Epidermal melanocyte (primary cell): Measurements from ENCODE around the gene EYA2.

Source experiments
- DNase-seq: peaks from one replicate; pipeline ENCODE4 v3.0.0; 2011; ENCODE audit warnings: low spot score; ENCODE audit not compliant: insufficient read length

EYA2 gene

DNA sequence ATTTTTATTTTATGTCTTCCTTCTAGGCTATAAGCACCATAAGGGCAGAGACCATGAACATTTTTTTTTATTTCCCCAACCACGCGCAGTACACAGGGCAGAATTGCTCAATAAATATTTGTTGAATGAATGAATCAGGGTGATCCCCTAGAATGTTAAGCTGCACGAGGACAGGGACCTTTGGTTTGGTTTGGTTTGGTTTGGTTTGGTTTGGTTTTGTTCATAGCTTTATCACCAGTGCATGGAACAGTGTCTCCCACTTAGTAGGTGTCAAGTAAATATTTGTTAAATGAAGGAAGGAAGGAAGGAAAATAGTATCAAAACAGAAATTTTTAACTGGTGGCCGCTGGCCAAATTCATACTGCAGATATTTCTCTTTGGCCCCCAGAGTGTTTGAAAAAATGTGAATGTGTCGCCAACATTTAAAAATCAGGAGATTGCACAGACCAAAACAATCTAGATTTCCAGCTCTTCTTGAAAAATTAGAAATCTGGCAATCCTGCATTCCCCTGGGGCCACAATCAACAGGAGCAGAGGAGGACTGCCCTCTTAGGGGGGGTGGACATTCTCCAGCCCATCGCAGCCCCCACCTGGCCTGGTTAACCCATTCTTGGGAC, 205.3 kb downstream of the EYA2 start:
- no peak for DNase-seq

DNA sequence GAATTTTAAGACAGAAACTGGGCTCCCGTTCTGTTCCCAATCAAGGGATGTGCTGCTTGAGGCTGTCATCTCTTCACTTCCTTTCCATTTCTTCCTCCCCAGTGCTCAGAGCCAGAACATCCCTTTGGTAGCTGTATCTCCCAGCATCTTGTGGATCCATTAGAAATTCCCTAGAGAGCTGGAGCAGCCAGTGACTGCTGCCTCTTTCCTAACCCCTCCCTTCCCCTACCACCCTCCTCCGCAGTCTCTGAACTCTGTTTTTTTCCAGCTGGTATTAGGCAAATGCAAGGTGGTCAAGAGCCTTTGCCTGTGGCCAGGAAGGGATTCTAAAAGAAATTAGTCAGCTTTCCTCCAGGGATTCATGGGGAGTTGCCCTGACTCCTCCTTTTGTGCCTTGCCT, 208.0 kb downstream of the EYA2 start:
- no peak for DNase-seq

GRCh38 chr20:47106786-47107185, 212.1 kb downstream of the EYA2 start:
- DNase-seq, result no peak

DNA sequence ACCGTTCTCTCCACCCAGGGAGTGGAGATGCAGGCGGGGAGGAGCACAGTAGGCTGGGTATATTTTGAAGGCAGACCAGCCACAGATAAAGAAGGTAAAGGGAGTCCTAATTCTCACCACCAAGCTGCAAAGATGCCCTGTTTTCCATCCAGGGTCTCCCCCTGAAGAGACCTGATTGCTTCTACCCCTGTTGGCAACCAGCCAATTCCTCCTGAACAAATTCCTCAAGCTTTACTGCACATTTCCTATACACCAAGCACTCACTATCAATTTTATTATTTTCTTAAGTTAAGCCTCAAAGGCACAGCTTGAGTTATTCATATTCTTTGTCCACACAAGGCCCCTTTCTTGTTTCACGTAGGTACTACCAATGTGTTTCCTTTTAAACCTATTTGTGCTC, 214.4 kb downstream of the EYA2 start:
- DNase-seq, result no peak

DNA sequence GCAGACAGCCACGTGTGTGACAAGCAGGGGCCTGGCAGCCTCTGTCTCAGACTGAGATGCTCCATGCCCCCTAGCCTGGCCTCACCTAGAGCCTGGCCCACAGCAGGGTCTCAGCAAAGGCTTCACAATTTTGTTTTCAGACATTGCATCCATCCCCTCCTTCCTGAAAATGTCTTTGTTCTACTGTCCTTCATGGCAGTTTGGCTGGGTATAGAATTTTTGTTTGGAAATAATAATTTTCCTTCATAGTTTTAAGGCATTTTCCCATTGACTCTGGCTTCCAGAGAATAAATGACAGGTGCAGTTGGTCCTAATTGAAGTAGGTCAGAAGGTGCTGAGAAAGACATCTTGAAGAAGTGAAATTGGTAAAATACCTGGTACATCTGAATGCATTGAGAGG, 216.2 kb downstream of the EYA2 start:
- DNase-seq, result no peak

GRCh38 chr20:47111576-47111975, 216.9 kb downstream of the EYA2 start:
- no peak for DNase-seq

DNA sequence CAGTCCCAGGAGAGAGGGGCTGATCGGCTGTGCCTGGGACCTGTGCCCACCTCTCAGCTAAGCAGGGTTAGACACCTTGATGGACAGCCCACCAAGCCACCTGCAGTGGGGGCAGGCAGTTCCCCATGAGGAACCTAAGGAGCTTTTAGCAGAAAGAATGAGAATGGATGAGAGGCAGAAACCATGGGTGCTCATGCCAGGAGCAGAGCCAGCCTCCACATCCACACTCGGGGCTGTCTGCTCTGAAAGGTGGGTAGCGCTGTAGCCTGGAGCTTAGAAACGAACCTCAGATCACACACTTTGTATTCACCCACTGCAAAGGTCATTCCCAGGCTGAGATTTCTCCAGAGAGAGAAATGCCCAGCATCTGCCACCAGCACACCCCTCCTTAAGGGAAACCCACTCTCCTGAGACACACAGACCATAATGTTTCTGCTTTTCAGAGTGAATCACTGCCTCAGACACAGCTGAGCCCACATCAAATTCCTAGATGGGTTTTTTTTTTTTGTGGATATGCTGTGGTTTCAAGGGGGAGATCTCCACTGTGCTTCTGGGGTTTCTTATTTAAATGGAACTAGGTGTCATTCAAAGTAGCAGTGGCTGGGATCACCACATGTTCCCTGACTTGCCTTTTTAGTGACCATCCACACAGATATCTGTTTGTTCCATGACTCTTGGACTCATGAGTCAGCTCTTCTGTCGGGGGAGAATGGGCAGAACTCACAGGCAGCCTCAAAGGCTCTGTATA, 218.9 kb downstream of the EYA2 start:
- no peak for DNase-seq

- no peak for DNase-seq
These were observed 221.1 kb downstream of the EYA2 start for GRCh38 chr20:47115694-47116093.

GRCh38 chr20:47117371-47117770, 222.7 kb downstream of the EYA2 start:
- DNase-seq, result no peak

- no peak for DNase-seq
These were observed 223.1 kb downstream of the EYA2 start for GRCh38 chr20:47117773-47118172.

DNA sequence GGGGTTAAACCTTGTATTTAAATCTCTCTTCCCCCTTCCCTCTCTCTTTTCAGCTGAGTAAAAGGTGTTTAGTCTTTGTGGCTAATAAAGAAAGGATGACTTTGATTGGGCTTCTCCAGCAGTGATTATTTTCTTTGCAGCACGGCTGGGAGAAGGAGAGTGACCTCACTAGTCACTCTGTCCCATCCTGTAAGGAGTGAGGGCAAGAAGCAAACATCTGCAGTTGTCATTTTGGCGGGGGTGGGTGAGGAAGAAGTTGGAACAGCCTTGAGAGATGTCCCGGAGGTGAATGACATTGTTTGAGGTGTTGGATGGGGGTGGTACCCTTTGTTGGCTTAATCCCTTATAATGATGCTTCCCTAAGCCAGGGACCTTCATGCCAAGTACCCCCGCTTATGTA, 223.6 kb downstream of the EYA2 start:
- no peak for DNase-seq

DNA sequence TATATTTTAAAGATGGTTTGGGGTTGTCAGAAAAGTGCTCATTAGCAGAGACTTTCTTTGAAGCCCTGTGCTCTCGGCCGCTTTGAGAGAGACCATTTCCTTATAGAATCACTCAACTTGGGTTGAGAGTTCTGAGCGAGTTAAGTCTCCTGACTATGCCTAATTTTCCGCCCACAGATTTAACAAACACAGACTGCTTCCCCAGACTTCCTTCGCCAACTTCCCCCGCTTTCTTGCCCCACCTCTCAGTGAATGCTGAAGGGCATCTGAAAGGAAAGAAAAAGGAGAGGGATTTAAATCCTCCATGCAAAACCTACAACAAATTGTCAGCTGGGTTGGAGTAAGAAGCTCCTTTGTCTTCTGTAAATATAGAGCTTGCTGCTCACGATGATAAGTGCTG, 224.0 kb downstream of the EYA2 start:
- no peak for DNase-seq

DNA sequence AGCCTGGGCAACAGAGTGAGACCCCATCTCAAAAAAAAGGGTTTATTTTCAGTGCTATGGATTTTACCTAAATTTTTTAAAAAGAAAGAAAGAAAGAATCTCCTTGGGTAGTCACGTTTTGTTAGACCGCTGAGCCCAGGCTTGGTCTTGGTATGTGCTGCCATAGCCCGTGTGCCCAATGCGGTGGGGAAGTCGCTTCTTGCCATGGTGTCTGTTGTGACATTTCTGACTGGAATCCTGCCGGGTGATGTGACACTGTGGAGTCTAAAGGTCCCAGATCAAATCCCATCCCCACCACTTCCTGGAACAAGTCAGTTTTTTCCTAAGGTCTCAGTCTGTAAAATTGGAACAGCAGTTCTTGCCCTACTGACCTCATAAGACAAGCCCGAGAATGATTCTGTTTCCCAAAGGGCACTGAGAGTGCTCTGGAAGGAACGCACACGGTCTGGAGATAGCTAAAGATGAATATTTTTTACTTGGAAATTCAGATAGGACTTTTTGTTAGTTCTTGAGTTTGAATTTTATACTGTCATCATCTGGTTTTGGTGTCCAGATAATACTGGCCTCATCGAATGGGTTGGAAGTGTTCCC, 225.8 kb downstream of the EYA2 start:
- DNase-seq, result no peak

GRCh38 chr20:47122560-47122959, 227.9 kb downstream of the EYA2 start:
- DNase-seq, result no peak

DNA sequence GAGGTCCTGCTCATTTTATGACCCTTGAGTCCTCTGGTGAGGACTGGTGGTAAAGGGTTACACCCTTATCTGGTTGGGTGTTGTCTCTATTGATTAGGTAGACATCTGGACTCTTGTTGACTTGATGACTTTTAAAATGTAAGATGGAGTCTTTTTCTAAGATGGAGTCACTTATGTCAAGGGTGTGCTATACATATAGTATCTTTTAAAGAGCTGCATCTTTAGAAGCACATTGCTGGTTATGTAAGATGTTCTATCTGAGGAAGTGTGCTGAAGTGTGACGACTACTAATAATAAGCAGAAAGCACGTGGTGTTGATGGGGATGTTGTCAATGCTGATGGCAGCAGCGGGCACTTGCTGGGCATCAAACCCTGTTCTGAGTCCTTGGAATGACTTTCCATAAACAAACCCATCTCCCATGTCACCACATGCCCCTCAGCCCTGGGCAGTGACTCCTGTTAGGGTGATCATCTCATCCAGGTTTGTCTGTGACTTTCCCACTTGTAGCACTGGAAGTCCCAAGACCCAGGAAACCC, 229.6 kb downstream of the EYA2 start:
- DNase-seq, result no peak

DNA sequence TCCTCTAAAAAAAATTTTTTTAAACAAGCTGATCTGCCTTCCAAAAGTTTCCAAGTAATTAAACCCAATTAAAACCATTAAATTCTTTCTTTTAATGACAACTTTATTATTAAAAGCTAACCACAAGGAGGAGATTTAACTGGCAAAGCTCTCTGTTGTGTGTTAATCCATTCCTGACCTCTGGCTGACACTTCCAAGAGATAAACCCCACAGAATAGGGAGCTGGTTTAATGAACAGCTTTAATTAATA, 230.8 kb downstream of the EYA2 start:
- no peak for DNase-seq

DNA sequence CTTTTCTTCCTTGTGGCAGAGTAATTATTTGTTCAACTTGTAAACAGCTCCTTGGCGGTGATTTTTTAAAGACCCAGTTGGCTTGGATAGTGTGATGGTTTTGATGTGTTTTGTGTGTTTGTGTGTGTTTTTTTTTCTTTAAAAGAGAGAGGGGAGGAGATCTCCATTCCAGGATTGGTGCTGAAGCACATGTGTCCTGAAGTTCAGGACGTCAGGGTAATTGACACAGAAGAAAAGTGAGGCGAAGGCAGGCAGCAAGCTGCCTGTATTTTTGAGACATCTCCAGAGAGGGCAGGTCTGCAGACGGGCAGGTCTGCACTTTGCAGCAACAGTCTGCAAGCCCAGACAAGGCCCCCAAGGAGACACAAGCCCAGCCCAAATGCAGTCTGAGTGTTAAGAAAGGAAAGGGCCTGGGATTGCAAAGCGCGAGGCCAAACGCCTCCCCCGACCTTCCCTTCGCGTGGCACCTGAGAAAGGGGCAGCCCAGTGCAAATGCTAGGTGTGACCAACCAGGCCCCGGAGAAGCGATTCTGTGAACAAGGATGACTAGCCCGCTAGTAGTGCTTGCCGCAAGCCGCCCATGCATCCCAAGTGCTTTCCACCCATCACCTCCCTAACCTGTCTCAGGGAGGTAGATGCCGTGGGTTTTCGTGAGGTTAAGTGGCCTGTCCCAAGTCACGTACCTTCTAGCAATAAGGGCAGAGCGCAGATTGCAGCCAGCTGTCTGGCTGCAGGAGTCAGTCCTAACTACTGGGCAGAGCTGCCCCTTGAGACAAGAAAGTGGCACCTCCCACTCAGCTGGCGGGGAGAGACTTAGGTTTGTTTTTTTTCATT, 231.3 kb downstream of the EYA2 start:
- DNase-seq, result no peak

GRCh38 chr20:47126709-47127108, 232.1 kb downstream of the EYA2 start:
- DNase-seq, result no peak

DNA sequence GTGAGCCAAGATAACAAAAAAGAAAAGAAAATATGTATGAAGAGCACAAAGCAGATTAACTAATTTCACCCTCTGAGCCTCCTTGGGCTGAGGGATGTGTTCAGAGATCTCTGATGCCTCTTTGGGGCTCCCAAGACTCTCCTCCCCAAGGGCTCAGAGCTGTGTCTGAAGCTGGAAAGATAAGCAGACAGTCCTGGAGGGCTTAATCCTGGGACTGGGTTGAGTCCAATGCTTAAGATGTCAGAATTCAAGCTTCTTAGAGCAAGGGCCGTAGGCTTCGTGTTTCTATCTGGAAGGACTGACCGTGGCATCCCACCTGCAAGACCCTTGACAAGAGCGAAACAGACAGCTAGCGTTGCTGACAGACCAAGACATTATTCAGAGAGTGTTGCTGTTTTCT, 232.9 kb downstream of the EYA2 start:
- DNase-seq, result no peak

DNA sequence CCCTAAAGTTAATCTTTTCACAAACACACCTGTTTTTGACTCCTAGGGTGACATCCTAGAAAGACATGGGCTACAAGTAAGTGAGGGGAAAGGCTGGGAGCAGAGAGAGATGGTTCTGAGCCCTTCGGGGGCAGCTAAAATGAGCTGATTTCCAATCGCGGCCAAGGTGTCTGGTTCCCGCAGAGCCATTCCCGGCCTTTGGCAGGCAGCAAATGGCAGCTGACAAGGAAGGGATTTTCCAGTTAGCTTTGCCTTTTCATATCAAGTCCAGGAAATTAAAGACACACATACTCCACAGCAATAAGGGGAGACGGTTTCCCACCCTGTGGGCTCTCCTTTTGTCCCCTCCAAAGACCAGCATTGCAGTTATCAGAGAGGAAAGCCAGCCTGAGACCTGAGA, 233.4 kb downstream of the EYA2 start:
- DNase-seq, result no peak

DNA sequence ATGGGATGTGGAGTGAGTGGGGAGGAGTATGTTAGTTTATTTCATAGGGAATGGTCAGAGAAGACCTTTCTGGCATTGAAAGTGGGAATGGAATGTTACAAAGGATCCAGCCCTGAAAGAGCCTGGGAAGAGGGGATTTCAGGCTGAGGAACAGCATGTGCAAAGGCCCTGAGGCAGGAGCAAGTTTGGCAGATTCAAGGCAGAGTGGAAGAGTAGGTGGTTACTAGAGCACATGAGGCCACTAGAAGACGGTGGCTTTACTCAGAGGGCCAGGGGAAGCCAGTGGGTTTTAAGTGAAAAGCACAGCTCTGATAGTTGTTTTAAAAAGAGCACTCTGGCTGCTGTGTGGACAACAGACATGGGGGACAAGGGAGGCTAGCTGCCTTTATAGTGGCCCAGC, 234.7 kb downstream of the EYA2 start:
- DNase-seq, result no peak

GRCh38 chr20:47133809-47134456, 239.3 kb downstream of the EYA2 start:
- DNase-seq, result peak; percentile 38
